ENCODE measurements around the gene LRBA.
"Not testable (repeated sequence)": the region's sequence is repeated elsewhere in the genome, so short reads cannot be mapped to it uniquely, and the experiment has no call there.

LRBA gene

DNA sequence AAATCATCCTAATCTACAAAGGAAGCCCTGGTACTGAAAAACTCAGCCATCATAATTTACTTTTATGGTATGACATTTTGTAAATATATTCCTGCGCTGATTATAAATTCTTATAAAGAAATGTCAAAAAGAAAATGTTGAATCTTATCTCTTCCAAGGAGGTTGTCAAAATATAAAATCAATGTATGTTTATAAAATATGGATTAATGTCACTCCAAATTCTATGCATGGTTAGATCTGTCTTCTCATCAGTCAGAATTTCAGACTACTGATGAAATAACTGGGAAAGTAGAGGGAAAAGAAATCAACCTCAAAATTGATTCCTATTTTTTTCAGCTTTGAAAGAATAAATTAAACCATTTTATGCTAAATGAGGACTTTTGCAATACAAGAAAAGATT lies 553.1 kb downstream of the LRBA start:
- no peak for DNase-seq

DNA sequence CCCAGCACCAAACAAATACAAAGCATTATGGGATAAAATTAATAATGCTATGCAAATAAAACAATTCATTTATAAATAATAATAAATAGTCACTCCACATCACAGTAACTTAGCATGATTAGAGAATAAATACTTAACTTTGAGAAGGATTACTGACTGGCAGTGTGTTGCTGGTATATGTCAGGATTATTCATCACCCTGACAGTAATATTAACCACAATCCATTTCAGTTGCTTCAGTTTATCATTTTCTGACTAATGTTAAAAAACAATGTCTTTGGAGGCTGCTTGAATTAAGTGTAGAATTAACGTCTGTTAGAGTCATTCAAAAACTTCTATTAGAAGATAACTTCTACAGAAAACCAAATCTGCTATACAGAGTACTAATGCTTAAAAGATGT lies 557.3 kb downstream of the LRBA start:
- DNase-seq, result no peak

DNA sequence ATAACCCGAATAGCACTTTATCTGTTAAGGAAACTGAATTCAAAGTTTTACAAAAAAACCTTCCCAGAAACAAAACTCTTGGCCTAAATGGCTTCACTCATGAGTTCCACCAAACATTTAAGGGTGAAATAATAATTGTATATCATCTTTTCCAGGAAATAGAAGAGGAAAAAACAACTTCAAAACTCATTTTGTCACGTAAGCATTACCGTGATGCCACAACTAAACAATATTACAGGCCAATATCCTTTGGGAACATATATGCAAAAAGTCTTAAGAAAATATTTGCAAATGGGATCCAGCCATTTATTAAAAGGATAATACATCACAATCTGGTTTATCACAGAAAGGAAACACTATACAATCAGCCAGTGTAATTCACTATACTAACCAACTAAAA lies 563.2 kb downstream of the LRBA start:
- DNase-seq, result no peak

DNA sequence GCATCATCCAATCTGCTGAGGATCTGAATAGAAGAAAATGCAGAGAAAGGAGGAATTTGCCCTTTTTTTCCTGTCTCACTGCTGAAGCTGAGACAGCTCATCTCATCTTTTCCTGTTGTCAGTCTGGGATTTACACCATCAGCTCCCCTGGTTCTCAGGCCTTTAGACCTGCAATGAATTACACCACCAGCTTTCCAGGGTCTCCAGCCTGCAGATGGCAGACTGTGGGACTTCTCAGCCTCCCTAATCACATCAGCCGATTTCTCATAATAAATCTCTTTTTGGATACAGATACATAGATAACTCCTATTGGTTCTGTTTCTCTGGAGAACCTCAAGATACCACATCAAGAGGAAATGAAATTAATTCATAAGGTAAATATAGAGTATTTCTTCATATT lies 567.7 kb downstream of the LRBA start:
- no peak for DNase-seq

DNA sequence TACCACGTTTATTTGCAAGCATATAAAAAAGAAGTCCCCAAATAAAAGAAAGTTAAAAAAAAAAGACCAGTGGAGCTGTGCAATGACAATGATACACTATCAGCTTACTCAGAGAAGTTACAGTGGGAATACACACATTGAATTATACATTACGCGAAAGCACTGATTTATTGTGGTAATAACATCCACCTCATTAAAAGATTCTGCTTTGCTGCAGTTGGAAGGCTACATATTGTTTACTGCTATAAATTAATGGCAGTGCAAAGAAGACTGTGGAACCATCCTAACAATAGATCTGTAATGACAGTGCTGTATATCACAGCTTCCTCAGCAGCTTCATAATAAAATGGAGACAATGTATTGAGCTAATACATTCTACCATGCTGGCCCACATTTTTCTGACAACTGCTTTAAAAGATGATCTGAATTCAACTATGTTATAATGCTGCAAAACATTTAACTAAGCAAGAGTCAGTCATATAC lies 575.6 kb downstream of the LRBA start:
- DNase-seq, result no peak

DNA sequence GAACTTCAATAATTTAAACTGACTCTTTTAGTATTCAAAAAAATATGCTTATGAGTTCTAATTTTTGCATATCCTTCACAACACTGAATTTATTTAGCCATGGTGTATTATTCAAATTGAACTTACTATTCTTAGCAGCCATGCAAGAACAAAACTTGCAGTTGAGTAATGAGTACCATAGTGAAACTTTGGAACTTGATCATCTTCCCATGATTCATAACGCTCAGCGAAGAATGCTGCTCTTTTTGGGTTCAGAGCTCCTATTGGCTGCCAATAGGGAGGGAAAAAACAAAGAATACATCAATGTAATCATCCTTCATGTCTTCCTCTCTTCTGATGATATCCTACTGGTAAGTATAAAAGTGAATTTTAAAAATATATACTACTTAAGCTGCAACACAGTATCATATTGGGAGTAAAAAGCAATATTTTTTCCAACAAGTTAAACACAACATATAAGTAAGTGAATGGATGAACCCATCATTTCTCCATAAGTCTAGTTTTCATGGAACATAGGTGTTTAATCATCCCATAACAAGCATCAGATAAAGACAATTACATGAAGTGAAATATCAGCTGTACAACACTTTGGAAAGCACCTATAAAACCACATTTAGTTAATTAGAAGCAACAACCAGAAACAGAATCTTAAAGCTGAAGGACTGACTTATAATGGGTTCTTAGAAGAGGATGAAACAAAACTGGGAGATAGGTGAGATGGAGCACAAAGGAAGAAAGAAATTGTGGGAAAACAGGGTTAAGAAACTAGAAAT lies 578.3 kb downstream of the LRBA start:
- no peak for DNase-seq

DNA sequence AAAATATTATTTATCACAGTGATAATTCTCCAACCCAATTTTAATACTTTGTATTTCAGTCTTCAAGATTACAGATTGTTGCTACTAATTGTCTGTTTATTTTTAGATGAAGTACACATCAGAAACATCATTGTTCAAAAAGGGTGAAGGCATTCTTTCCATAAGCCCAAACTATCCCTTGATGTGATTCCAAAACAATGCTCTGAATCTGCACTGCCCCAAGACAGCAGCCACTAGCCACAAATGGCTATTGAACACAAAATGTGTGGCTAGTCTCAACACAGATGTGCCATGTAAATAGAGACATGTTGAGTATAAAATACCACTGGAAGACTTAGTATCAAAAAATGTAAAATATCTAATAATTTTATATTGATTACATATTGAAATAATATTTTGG lies 583.9 kb downstream of the LRBA start:
- no peak for DNase-seq

DNA sequence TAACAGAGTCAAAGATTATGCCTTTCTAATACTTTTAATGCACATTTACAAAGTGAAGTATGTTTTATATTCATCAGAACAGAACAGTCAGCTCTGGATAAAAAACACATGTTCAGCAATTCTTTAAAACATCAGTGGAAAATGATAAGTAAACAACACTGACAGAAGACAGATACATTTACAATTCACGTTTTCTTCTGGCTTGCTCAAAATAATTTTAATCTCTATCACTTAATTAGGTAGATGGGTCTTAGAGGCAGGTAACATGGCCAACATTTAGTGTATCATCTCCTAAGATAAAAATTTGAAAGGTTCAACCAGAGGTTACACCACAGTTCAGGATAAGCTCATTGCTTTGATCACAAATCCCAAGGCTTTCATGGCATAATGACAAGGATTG lies 589.9 kb downstream of the LRBA start:
- DNase-seq, result no peak

DNA sequence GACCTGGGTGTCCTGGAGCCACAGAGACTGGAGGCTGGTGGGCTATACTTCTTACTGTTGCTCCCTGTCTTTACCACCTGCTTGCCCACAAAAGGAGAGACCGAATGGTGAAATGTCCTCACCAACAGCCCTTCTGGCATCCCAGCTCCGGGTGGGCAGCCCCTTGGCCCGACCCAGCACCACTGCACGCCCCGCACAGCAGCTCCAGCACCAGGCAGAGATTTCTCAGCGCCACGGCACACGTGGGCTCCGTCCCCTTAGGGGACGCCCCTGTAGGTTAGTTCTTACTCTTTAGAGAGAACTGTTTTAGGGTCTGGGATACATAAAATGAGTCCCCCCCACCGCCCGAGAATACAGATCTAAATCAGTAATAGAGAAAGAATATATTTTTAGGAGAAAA lies 591.6 kb downstream of the LRBA start:
- no peak for DNase-seq

DNA sequence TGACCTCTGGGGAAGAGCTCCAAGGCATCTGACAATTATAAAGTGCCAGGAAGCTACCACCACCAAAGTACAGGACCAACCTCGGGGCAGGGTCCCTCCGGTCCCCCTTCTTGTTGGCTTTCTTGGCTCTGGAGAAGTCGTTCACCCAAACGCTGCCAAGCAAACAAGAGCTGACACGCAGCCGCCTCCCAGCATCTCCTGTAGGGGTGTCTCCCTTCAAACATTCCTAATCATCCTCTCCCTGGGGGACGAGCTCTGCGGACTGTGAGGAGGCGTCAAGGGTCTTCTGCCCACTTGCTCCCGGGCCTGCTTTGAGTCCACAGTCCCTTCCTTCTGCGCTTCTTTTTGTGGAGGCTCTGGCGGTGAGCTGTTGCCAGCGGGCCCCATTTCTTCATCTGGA lies 592.0 kb downstream of the LRBA start:
- no peak for DNase-seq

DNA sequence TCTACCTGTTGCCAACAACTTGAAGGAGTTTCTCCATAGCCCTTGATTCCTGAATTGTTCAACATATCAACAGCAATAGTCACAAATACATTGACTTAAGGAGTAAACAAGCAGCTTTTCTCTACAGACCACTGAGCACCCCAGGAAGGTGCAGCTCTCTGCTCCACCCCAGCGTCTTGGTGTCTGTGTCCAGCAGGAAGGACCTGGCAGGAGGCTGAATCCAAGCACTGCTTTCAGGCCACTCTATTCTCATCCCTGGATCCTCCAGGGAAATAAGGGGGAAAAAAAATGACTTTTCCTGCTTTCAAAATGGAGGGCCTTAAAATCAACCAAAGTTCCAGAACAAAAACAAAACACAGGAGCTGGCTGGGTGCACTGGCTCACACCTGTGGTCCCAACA lies 593.5 kb downstream of the LRBA start:
- DNase-seq, result no peak

DNA sequence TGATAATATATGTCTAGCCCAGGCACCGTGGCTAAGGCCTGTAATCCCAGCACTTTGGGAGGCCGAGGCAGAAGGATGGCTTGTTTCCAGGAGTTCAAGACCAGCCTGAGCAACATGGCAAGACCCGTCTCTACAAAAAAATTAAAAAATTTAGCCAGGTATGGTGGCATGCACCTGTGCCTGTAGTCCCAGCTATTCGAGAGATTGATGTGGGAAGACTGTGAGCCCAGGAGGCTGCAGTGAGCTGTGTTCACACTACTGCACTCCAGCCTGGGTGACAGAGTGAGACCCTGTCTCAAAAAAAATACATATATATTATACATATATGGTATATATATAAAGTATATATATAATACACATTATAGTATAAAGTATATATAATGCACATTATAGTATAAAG lies 595.1 kb downstream of the LRBA start:
- DNase-seq, result no peak

DNA sequence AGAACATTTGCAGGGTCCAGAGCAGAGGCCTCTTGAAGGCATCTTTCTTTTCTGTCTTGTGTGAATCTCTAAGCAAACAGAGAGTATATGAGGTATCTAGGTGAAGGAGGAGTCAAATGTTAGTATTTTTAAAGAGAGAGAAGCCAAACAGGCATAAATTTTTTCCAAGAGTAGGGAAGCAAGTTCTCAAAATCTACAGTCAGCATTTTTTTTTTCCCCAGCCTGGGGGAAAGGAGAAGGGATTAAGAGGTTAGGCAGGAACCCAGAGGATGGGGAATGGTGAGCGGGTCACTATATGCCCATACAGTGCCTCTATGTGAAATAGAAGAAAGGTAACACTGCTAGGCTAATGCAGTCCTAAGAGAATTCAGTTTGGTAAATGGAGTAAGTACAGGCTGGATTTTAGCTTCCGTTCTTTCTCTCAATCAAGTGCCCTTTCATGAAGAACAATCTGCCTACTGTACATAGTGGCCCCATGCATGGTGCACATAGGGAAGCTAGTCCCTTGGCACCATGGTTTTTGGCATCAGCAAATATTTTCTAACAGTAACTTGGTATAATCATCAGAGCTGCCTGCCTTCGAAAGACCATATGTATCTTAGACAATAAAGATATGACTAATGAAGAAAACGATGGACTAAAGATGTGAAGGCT lies 596.2 kb downstream of the LRBA start:
- no peak for DNase-seq

DNA sequence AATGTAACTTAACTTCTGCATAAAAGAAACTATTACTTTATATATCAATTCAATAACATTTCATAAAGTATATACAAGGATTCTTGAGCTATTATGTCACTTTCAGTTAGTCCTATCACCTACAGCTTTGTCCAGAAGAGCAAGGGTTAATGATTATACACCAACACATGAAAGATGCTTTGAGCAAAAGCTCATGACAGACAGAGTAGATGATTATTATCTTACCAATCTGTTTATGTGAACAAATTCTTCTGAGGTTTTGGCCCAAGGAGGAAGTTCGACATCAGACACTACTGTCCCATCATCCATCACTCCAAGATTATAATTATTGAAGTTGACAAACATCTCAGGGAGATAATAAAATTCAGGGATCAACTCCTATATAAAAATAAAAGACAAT lies 599.9 kb downstream of the LRBA start:
- DNase-seq, result no peak

DNA sequence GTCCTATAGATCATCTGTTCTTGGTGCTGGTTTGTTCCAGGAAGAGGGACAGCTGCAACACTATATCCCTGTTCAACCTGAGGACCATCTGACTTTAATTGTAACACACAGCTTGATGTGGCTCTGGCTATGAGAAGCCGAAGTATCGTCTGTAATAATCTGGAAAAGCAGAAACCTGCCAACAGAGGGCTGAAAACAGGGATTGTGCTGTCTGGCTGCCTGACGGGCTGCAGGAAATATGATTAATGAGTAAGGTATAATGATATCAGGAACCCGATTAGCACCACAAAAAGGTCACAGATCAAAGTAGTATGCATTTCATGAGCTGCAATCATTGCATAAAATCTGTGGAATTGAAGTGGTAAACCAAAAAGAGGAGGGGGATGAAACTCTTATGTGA lies 603.6 kb downstream of the LRBA start:
- no peak for DNase-seq

DNA sequence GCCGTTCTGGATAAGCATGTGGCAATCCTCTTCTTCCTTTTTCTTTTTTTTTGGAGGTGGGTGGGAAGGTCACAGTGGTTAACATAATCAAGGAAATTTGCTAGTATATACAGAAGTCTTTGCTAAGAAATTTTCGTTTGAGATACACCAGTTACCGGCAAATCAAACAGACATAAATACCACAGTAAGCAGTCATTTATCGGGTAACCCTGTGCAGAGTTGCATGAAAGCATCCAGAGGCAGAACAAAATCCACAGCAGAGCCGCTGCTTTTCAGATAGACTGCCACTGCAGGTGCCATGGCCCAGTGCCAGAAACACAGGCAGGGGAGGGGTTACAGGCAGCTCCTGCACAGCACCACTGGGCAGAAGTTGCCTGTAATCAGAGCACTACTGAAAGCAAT lies 612.2 kb downstream of the LRBA start:
- DNase-seq, result no peak

DNA sequence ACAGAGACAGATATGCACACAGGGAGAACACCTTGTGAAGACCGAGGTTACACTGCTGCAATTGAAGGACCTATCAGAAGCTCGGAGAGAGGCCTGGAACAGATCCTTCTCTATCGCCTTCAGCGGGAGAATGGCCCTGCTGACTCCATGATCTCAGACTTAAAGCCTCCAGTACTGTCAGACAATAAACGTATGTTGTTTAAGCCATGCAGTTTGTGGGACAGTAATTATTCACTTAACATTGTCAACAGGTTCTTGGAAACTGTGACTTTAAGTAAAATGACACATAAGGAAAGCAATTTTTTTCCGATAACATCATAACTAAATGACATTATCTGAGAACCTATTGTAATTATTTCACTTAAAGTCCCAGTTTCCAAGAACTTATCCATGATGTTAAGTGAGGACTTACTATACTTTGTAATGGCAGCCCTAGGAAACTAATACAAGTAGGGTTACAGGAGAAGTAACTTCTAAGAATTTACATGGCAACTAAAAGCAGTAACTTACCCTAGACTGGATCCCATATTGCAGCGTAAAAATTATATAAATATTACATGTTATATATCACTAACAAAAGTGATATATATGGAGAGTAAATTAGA lies 613.9 kb downstream of the LRBA start:
- no peak for DNase-seq

DNA sequence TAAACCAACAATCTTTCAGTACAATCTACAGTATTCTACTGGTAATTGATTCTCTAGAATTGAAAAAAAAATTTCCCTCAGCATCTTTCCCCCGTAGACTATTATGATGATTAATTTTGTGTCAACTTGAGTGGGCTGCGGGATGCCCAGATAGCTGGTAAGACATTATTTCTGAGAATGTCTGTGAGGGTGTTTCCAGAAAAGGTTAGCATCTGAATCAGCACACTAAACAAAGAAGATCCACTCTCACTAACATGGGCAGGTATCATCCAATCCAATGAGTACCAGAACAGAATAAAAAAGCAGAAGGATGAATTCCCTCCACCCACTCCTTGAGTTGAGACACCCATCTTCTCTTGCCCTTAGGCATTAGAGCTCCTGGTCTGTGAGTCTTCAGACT lies 619.2 kb downstream of the LRBA start:
- no peak for DNase-seq

DNA sequence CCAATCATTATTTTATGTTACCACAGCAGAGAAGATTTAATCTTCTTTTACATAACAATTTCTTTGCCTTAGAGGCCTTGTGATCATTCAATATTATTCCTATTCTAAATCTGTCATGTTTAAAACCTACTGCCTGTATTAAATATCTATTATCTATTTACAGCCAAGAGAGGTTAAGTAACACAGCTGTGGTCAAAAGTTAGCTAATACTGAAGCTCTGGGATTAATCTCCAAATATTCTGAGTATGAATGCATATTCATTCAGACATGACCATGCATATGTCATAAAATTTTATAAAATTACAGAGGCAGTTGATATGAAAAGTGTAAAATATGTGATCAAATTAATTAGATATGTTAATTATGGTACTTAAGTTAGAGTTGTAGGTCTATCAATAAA lies 621.0 kb downstream of the LRBA start:
- DNase-seq, result no peak

DNA sequence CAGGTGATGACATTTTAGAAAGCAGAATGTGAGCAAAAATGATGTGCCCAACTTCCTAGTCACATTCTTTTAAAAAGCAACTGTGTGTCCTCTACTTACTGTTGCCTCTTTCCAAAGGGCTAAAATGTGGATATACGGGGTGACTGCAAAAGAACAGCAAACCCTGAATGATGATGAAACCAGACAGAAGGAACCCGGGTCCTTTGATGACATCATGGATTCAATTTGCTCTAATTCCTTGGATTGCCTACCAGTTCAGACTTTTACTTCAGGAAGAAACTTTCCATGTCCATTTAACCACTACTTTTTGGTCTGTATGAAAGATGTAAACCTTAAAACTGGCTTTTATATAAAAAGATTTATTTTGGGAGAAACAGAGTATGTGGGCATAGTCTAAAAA lies 624.0 kb downstream of the LRBA start:
- no peak for DNase-seq

DNA sequence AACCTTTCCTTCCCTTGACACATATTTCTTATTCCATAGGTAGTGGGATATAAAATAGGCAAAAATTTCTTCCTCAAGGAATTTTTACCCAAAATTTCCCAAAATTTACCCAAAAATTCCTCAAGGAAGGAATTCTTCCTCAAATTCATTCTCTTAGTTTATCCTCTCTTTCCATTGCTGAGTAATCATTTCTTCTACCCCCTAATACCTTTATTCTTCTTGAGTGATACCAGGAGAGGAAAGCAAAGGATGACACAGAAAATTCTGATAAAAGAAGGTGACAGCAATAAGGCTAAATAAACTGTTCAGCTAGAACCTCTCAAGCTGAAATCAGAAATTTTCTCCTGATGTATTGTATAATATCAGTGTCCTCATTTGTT lies 624.6 kb downstream of the LRBA start:
- no peak for DNase-seq

DNA sequence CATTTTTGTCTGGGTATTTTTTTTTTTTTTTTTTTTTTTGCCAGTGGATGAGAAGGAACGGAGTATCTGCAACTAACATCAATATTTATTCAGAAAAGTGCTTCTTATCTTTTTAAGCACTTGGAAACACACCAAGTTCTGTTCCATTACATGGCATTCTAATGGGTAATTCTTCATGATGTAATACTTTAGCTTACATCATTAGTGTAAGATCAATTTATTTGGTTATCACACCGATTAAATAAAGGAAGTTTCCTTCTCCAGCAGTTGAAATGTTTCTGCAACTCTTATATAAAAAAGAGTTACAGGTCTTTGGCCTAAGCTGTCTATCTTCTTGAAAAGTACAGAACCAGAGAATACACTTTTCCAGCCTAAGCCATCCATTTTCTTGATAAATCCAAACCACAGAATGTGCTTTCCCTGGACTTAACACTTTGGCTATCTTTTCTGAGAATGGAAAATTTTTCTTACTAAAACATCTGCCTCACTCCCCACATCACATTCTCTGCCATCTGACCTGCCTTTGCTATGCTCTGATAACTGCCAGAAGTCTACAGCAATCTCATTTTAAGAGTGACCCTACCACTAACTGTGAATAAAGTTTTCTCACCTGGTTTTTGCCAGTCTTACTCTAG lies 625.1 kb downstream of the LRBA start:
- DNase-seq, result no peak

DNA sequence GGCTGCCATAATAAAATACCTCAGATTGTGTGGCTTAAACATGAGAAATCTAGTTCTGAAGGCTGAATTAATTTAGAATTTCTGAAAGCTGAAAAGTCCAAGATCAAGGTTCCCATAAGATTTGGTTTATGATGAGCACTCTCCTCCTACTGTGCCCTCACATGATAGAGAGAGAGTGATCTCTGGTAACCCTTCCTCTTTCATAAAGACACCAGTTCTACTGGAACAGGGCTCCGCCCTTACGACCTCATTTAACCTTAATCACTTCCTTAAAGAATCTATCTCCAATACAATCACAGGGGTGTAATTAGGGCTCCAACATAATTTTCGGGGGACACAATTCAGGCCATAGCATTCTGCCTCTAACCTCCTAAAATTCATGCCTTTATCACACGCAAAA lies 627.1 kb downstream of the LRBA start:
- DNase-seq, result no peak

DNA sequence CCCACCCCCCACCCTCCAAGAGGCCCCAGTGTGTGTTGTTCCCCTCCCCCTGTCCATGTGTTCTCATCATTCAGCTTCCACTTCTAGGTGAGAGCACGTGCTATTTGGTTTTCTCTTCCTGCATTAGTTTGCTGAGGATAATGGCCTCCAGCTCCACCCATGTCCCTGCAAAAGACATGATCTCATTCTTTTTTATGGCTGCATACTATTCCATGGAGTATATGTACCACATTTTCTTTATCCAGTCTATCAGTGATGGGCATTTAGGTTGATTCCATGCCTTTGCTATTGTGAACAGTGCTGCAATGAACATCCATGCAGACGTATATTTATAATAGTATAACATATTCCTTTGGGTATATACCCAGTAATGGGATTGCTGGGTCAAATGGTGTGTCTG lies 628.7 kb downstream of the LRBA start:
- not testable (repeated sequence) for DNase-seq
